ENCODE measurements around the gene MARCHF3. TPM values are rescaled to one million over a fixed set of nuclear protein-coding genes. Genes with fewer than 3 reads are reported as not detected.

Gene MARCHF3
- polyA plus RNA-seq, 1 donor from 2014 or later = 3.9 TPM

DNA sequence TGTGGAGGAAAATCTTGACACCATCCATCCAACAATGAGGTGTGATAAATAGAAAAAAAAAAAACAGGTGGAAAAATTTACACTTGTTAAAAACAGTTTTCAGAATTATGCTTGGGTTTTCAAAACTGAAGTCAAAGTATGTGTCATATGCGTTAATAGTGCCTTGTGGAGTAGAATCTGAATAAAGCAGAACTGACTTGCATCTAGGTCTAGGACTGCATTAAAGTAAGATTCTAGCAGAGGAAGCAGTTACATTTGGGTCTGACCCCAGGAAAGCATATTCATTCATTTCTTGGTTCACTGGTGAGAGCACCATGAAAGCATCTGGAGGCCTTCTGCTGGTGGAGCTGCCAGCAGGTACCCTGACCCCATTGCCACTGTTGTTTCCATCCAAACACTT, 89.0 kb downstream of the MARCHF3 start:
- Histone ChIP-seq H3K4me3 (ENCODE audit: low read length) (no peak overlapping the region), H3K79me2 (replicated peaks; ENCODE audit: insufficient read depth, low read length) (no peaks in the 10 kb centered on the region), H3K4me2 (ENCODE audit: low read length) (no peak overlapping the region), H3F3A (ENCODE audit: insufficient read depth, low read length, poor library complexity, severe bottlenecking) (no peaks in the 10 kb centered on the region), H3K9ac (ENCODE audit: low read length) (no peak overlapping the region), H3K9me2 (ENCODE audit: insufficient read depth, low read length) (no peaks in the 10 kb centered on the region), H3K9me3 (ENCODE audit: low read length) (no peaks in the 10 kb centered on the region), H4K20me1 (ENCODE audit: insufficient read depth) (no peaks in the 10 kb centered on the region), H3K27me3 (ENCODE audit: insufficient read depth, low read depth, low read length) (no peaks in the 10 kb centered on the region), H3K27ac (ENCODE audit: low read length) (no peak overlapping the region), H2AFZ (ENCODE audit: low read depth, low read length) (no peak overlapping the region), H3K36me3 (ENCODE audit: insufficient read depth, low read length) (no peaks in the 10 kb centered on the region)
- no peak for TF ChIP-seq POLR2AphosphoS5 (IDR thresholded peaks at IDR 0.05)
- TF ChIP-seq, protein P1, sequence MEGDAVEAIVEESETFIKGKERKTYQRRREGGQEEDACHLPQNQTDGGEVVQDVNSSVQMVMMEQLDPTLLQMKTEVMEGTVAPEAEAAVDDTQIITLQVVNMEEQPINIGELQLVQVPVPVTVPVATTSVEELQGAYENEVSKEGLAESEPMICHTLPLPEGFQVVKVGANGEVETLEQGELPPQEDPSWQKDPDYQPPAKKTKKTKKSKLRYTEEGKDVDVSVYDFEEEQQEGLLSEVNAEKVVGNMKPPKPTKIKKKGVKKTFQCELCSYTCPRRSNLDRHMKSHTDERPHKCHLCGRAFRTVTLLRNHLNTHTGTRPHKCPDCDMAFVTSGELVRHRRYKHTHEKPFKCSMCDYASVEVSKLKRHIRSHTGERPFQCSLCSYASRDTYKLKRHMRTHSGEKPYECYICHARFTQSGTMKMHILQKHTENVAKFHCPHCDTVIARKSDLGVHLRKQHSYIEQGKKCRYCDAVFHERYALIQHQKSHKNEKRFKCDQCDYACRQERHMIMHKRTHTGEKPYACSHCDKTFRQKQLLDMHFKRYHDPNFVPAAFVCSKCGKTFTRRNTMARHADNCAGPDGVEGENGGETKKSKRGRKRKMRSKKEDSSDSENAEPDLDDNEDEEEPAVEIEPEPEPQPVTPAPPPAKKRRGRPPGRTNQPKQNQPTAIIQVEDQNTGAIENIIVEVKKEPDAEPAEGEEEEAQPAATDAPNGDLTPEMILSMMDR (IDR thresholded peaks at IDR 0.05; ENCODE audit: poor library complexity, severe bottlenecking) = no peak

DNA sequence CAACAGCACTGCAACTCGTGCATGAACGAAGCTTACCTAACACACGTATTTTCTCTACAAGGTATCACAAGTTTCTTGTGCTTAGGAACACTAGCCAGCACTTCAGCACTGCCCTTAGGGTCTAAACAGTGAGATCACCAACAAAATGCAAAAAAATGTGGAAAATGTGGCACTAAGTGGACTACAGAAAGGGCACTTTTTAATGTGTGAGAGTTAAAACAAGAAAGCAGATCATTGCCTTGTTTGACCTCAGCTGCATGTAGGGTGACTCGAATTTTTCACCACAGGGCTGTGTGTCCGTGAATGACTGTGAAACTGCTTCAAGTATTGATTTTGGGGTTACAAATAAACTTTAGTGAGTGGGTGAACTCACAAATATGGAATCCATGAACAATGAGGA, 90.5 kb downstream of the MARCHF3 start:
- Histone ChIP-seq H3K4me3 (ENCODE audit: low read length) (no peak overlapping the region), H4K20me1 (ENCODE audit: insufficient read depth) (no peaks in the 10 kb centered on the region), H3K27ac (ENCODE audit: low read length) (no peak overlapping the region), H3K36me3 (ENCODE audit: insufficient read depth, low read length) (no peaks in the 10 kb centered on the region), H3K4me2 (ENCODE audit: low read length) (no peak overlapping the region), H2AFZ (ENCODE audit: low read depth, low read length) (no peak overlapping the region), H3K9ac (ENCODE audit: low read length) (no peak overlapping the region), H3K9me2 (ENCODE audit: insufficient read depth, low read length) (no peaks in the 10 kb centered on the region), H3K9me3 (ENCODE audit: low read length) (no peaks in the 10 kb centered on the region), H3K27me3 (ENCODE audit: insufficient read depth, low read depth, low read length) (no peaks in the 10 kb centered on the region), H3F3A (ENCODE audit: insufficient read depth, low read length, poor library complexity, severe bottlenecking) (no peaks in the 10 kb centered on the region), H3K79me2 (replicated peaks; ENCODE audit: insufficient read depth, low read length) (no peaks in the 10 kb centered on the region)
- no peak for TF ChIP-seq MXI1 (conservative IDR thresholded peaks at IDR 0.05; ENCODE audit: poor library complexity, severe bottlenecking)
- TF ChIP-seq RAD21 (conservative IDR thresholded peaks at IDR 0.05) = no peak
- TF ChIP-seq, protein P1 (IDR thresholded peaks at IDR 0.05; ENCODE audit: poor library complexity, severe bottlenecking) = no peak
- no peak for TF ChIP-seq EP300 (conservative IDR thresholded peaks at IDR 0.05; ENCODE audit: poor library complexity, severe bottlenecking)
- no peak for TF ChIP-seq EZH2 (IDR thresholded peaks at IDR 0.05; ENCODE audit: borderline replicate concordance, insufficient read depth, low read length, poor library complexity, severe bottlenecking)
- TF ChIP-seq TAF1 (IDR thresholded peaks at IDR 0.05; ENCODE audit: low read depth) = no peak
- TF ChIP-seq POLR2AphosphoS5 (IDR thresholded peaks at IDR 0.05) = no peak
- no peak for TF ChIP-seq SMC3 (conservative IDR thresholded peaks at IDR 0.05; ENCODE audit: poor library complexity)
- TF ChIP-seq, protein P2, sequence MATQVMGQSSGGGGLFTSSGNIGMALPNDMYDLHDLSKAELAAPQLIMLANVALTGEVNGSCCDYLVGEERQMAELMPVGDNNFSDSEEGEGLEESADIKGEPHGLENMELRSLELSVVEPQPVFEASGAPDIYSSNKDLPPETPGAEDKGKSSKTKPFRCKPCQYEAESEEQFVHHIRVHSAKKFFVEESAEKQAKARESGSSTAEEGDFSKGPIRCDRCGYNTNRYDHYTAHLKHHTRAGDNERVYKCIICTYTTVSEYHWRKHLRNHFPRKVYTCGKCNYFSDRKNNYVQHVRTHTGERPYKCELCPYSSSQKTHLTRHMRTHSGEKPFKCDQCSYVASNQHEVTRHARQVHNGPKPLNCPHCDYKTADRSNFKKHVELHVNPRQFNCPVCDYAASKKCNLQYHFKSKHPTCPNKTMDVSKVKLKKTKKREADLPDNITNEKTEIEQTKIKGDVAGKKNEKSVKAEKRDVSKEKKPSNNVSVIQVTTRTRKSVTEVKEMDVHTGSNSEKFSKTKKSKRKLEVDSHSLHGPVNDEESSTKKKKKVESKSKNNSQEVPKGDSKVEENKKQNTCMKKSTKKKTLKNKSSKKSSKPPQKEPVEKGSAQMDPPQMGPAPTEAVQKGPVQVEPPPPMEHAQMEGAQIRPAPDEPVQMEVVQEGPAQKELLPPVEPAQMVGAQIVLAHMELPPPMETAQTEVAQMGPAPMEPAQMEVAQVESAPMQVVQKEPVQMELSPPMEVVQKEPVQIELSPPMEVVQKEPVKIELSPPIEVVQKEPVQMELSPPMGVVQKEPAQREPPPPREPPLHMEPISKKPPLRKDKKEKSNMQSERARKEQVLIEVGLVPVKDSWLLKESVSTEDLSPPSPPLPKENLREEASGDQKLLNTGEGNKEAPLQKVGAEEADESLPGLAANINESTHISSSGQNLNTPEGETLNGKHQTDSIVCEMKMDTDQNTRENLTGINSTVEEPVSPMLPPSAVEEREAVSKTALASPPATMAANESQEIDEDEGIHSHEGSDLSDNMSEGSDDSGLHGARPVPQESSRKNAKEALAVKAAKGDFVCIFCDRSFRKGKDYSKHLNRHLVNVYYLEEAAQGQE (IDR thresholded peaks at IDR 0.05; ENCODE audit: borderline replicate concordance) = no peak

Data from neural cell (in vitro differentiated cells).